Left hindlimb (tissue), 1 donor: Measurements from ENCODE around the gene BAG3.
"Not testable (repeated sequence)": the region's sequence is repeated elsewhere in the genome, so short reads cannot be mapped to it uniquely, and the experiment has no call there.

Source experiments
- DNase-seq: peaks from one replicate; pipeline ENCODE4 v3.0.0-alpha.2; 2018

Gene BAG3

DNA sequence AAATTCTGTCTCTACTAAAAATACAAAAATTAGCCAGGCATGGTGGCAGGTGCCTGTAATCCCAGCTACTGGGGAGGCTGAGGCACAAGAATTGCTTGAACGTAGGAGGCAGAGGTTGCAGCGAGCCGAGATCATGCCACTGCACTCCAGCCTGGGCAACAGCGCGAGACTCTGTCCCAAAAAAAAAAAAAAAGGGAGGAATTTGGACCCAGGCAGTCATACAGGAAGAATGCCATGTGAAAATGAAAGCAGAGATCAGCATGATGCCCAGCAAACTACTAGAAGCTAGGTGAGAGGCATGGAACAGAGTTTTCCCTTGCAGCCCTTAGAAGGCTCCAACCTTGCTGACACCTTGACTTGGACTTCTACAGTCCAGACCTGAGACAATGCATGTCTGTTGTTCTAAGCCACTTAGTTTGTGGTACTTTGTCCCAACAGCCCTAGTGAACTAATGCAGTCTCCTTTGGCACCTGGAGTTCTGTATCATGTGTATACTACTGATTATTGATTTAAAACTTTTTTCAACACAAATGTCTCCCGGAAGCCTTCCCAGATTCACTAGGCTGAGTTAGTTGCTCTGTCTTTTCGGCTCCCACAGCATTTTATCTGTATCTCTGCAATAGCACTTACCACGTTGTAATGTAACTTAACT is 10.2 kb upstream of the BAG3 start:
- DNase-seq: no peak

- DNase-seq: no peak
Measured at GRCh38 chr10:119642556-119643111, 8.5 kb upstream of the BAG3 start.

DNA sequence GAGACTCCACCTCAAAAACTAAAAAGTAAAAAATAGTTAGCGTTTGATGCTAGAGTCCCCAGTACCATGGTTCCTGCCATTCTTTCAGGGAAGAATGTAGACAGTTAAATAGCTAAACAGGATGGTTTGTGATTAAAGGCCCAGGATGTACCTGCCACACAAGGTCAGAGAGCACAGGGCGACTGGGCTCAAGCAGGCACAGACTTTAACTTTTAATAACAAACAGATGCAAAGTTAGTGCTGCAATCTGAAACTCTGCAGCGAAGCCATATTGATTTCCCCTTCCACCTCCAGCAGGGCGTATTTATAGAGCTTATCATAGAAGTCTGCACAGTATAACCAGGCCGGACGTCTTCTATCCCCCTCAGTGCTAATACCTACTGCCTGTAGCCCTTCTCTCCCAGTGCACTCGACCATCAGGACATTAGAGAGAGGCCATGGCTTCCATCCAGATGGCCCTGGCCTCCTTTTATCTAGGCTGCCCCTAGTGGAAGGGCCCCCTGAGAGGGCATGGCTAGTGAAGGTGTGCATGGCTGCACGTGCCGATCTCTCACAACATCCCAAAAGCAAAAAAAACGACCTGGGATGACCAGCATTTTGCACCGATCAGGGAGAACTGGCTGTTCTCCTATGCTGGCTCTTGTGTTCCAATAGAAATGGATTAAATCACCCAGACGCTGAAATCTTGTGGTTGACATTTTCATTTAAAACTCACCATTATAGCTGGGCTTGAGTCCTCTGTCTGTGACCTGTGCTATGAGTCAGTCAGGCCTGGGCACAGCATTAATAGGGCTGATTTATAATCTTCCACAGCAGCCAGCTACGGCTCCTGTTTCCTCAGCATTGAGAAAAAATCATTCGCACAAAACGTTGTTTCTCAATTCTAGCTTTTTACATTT is 7.6 kb upstream of the BAG3 start:
- no peak for DNase-seq

GRCh38 chr10:119644205-119644814 is 6.9 kb upstream of the BAG3 start:
- DNase-seq: no peak

- DNase-seq: no peak
Measured at GRCh38 chr10:119644994-119645393, 6.2 kb upstream of the BAG3 start.

DNA sequence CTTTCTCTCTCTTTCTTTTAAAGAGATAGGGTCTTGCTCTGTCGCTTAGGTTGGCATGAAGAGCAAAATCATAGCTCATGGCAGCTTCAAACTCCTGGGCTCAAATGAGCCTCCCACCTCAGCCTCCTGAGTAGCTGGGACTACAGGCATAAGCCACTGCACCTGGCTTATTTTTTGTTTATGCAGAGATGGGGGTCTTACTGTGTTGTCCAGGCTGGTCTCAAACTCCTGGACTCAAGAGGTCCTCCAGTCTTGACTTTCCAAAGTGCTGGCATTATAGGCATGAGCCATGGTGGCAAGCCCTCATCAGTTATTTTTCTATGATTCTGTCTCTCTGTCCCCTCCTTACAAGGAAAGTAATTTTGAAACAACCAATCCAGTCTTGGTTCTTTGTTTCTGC is 1.1 kb upstream of the BAG3 start:
- no peak for DNase-seq

- DNase-seq: no peak
Measured at GRCh38 chr10:119651514-119652360, 557 bp downstream of the BAG3 start.

- no peak for DNase-seq
Measured at GRCh38 chr10:119652361-119652730, 1.2 kb downstream of the BAG3 start.

- no peak for DNase-seq
Measured at GRCh38 chr10:119653209-119653608, 2.0 kb downstream of the BAG3 start.

GRCh38 chr10:119653916-119654315 is 2.7 kb downstream of the BAG3 start:
- DNase-seq: no peak

- no peak for DNase-seq
Measured at GRCh38 chr10:119654540-119654939, 3.4 kb downstream of the BAG3 start.

GRCh38 chr10:119655566-119656001 is 4.4 kb downstream of the BAG3 start:
- DNase-seq: no peak

GRCh38 chr10:119656760-119657159 is 5.6 kb downstream of the BAG3 start:
- no peak for DNase-seq

DNA sequence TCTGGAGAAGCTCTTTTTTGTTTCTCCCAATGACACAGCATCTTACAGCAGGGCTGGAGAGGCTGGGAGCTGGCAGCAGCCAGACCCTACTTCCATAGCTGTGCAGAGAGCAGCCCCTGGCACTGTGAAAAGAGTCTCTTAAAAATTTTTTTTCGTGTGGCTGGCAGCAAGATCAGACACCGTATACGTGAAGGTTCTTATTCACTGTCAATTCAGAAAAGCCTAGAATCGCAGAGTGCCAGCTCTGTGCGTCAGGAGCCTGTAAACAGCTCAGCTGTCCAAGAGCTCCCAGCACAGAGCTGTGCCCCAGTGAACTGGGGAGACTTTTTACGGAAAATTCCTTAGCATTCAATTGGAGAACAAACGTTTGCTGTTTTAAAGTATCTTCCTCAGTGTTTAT is 6.5 kb downstream of the BAG3 start:
- no peak for DNase-seq

DNA sequence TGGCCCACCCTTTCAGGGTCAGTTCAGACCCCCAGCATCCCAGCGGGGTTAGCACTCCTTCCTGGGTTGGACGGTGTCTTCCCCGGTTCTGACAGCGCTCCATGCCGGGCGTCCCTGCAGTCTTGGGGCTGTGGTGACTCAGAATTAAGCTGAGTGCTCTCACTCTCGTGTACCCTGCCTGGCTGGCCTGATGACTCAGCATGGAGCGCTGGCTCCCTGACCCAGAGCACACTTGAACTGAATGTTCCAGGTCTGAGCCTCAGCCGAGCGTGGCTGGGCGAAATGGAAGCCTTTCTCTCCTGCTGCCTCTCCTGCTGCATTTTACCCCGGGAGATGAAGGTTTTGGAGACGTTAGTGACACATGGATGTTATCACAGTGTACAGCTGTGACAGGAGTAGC is 7.1 kb downstream of the BAG3 start:
- no peak for DNase-seq

DNA sequence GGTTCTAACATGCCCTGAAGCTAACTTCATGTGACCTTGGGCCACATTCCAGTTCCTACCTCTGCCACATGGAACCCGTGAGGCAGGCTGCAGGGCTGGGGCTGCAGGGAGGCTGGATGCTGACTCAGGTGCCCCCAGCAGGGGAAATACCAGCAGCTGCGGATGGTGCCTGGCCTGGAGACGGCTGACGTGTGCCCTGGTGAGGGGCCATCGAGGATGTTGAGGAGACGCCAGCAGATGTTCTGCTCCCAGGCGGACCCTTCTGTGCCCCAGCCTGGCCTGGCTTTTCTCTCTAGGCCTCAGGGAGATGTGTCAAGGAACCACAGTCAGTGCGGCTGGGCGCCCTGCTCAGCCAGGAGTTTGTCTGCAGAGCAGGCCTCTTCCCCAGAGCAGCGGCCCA is 8.8 kb downstream of the BAG3 start:
- no peak for DNase-seq

DNA sequence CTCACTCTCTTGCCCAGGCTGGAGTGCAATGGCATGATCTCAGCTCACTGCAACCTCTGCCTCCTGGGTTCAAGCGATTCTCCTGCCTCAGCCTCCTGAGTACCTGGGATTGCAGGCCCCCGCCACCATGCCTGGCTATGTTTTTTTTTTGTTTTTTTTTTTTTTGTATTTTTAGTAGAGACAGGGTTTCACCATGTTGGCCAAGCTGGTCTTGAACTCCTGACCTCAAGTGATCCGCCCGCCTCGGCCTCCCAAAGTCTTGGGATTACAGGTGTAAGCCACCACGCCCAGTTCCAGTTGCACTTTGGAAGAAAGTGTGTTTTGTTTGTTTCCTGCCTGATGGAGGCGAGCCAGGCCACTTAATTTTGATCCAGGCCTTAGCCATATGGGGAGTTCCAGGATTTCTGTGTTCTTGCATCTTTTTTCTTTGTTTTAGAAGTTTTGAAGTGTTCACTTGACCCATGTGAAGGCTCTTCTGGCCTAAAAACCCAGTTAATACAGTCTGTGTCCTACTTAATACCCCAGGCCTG is 11.0 kb downstream of the BAG3 start:
- not testable (repeated sequence) for DNase-seq

- DNase-seq: no peak
Measured at GRCh38 chr10:119663866-119664698, 12.9 kb downstream of the BAG3 start.

GRCh38 chr10:119665901-119666708 is 14.9 kb downstream of the BAG3 start:
- no peak for DNase-seq

DNA sequence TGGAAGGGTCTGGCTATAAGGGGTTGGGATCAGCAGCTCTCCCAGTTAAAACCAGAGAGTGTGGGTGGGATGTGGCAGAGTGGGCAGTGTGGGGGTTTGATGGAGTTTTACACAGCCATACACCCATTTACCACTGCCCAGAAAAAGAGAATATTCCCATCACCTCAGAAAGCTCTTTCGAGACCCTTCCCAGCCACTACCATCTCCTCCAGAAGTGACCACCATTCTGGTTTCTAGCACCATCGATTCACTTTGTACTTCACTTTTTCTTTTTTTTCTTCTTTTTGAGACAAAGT is 15.5 kb downstream of the BAG3 start:
- DNase-seq: no peak
